IPS DF 4.7 (cell line): ENCODE results near the gene DBX2.
"Not testable (repeated sequence)": the region's sequence is repeated elsewhere in the genome, so short reads cannot be mapped to it uniquely, and the experiment has no call there.

Source experiments
- DNase-seq: peaks from one replicate; pipeline ENCODE4 v3.0.0-alpha.2; 2013; ENCODE audit warnings: low spot score; ENCODE audit errors: extremely low read depth

The DBX2 gene

DNA sequence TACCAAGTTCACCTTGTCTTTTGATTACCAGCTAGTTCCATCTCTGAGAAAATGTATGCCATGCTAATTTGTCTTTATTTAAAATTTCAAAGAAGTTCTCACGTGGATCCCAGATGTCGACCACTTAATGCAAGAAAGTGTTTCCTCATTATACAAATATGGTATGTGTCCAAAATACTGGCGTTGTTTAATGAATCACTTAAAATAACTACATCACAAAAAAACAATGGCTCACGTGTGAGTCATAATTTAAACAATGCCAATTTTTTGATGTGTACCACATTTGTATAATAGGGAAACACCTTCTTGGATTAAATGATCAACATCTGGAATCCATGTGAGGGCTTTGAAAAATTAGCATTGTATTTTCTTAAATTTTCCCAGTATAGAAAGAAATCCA, 40.8 kb downstream of the DBX2 start:
- DNase-seq, result no peak

DNA sequence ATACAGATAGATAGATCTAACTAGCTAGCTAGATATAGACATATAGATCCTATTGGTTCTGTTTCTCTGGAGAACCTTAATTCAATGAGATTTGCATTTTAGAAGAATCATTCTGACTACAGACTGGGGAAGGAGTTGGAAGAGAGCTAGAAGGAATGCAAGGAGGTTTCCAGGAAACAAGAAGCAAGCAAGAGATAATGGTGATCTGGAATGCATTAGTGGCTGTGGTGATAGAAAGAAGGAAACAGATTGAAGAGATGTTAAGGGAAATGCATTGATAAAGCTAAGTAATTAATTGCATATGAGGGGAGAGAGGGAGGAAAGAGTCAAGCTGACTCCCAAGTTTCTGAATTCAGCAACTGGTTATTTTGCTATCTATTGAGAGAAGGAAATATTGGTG, 42.7 kb downstream of the DBX2 start:
- DNase-seq, result no peak

DNA sequence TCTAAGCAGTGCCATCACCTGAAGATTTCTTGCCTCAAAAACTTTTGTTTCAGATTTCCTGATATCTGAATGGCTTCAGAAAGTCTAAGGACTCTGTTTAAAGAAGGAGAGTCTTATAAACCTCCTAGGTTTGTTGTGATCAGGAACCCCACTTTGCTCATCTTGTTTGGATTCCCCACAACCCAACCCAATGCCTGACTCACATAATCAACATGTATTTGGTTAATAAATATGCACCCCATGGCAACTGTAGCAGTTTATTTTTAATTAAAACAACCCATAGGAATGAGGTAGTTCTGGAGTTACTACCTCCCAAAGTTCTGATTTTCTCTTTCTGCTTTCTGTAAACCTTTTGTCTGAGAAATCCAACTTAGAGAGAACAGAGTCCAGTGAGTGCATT, 51.5 kb downstream of the DBX2 start:
- no peak for DNase-seq

DNA sequence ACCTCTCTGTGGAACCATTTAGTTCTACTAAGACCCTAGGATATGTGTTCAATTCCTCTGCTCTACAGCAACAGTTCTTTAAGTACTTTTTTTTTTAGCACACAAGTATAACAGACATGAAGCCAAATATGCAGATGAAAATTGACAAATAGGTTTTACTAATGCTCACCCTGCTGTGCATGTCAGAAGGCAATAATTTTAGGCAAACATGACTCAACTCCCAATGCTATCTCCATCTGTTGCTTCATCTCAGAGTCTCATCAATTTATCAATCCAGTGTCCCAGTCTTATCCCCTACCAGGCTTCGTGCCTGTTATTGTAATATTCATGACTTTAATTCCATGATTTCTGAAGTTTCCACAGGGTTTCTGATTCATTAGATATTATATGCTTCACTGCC, 57.7 kb downstream of the DBX2 start:
- DNase-seq, result no peak

DNA sequence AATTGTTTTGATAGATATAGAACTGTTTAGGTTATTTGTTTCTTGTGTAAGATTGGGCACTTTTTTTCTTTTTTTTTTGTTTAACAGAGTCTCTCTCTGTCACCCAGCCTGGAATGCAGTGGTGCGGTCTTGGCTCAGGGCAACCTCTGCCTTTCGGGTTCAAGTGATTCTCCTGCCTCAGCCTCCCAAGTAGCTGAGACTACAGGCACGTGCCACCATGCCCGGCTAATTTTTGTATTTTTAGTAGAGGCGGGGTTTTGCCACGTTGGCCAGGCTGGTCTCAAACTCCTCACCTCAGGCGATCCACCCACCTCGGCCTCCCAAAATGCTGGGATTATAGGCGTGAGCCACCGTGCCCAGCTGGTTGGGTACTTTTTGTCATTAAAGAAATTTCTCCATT, 66.0 kb downstream of the DBX2 start:
- DNase-seq, result not testable (repeated sequence)

DNA sequence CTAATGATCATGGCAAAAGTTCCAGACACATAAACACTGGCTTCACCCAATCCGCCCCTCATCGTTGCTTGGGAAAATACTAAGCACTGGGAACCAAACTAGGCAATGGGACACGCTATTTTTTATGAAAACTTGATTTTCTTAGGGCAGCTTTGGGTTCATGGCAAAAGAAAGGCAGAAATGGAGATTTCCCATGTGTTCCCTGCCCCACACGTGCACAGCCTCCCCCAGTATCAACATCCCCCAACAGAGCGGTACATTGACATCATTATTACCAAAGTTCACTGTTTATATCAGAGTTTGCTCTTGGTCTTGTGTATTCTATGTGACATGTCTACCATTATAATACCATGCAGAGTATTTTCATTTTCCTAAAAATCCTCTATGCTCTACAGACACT, 71.0 kb downstream of the DBX2 start:
- DNase-seq, result no peak

DNA sequence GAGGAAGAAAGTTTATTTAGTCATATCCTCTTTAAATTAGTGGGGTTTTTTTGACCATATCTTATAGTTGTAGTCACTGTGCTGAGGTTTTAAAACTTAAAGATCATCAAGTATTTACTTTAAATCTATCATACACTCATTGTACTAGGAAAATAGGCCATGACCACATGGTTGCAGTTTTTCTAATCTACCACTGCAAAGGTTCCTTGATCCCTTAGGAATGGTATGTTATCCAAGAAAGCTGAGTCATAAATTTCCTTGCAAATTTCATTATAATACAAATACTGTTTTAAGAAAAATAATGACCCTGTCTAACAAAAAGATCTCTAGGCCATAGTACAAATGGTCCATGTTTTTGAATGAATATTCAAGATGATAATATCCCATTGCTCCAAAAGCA, 74.7 kb downstream of the DBX2 start:
- no peak for DNase-seq

DNA sequence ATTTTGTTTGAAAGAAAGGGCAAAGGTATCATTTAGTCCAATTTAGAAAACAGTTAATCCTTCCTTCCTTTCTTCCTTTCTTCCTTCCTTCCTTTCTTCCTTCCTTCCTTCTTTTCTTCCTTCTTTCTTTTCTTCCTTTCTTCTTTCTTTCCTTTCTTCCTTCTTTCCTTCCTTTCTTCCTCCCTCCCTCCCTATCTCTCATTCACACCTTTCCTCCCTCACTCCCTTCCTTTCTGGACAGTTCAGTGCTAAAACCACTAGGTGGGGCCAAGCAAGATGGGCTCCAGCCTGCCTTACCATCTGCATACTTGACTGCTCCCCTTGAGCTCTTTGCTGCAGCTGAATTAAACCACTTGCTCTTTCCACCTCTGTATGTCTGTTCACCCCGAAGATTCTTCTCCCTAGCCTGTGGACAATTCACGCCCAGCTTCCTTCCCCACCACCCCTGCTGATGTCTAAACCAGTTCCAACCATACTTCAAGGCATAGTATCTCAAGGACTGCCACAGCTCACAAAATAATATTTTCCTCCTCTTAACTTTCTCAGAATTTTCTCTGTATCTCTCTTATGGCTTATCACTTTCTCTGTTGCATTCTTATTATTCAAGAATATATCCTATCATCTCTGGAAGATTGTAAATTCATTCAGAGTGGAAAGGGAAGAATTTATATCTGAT, 78.0 kb downstream of the DBX2 start:
- peak; percentile 44 for DNase-seq

DNA sequence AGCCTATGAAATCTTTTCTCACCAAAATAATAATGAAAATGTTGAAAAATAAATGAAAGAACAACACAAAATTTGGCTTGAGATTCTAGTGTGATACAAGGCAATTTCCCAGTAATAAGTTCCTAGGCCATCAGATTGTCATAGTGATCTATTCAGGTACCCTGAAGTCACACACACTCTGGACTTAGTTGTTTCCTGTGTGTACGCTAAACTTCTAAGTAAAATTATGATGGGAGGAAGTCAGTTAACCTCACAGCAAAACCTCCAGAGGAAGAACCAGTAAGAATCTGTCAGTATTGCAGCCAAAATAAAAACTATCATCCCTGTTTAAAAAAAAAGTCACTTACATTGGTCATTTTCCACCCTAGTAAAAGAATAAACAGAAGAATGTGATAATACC, 81.9 kb downstream of the DBX2 start:
- DNase-seq, result no peak
